ENCODE results near the gene TMEM167B.

DNA sequence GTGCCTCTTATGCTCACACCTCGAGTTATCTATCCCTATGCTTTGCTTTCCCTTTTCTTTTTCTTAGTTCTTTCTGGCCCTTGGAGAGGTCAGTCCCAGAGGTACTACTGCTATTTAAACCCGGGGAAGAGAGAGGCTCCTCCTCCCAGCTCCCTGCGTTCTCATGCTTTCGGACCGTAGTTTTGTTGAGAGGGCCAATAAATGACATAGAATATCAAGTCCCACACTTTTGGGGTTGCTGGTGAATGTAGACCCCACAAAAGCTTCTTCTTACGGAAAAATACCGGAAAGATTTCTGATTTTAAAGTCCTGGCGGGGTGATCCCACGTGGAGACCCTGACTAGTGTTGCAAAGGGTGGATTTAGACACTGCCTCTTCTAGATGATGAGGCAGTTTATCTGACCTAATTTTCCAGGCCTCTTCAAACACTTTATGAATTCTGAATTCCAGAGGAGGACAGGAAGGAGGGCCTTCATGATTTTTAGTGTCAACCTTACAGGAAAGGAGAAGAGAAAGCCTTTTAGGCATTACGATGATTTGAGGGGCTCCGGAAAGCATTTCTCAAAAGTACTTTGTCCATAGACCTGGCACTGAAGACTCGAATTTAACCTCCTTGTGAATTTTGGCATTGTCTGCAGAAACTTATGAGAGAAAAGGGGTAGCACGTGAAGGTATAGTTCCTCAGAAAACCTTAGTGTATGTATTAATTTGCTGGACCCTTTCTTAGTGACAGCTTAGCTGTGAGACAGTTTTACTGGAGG lies 694 bp downstream of the TMEM167B start:
- TF ChIP-seq POLR2AphosphoS5 (IDR thresholded peaks at IDR 0.05): no peak
- TF ChIP-seq, protein P1, sequence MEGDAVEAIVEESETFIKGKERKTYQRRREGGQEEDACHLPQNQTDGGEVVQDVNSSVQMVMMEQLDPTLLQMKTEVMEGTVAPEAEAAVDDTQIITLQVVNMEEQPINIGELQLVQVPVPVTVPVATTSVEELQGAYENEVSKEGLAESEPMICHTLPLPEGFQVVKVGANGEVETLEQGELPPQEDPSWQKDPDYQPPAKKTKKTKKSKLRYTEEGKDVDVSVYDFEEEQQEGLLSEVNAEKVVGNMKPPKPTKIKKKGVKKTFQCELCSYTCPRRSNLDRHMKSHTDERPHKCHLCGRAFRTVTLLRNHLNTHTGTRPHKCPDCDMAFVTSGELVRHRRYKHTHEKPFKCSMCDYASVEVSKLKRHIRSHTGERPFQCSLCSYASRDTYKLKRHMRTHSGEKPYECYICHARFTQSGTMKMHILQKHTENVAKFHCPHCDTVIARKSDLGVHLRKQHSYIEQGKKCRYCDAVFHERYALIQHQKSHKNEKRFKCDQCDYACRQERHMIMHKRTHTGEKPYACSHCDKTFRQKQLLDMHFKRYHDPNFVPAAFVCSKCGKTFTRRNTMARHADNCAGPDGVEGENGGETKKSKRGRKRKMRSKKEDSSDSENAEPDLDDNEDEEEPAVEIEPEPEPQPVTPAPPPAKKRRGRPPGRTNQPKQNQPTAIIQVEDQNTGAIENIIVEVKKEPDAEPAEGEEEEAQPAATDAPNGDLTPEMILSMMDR (IDR thresholded peaks at IDR 0.05): peak in 1 of 5 experiments; percentile 2
- no peak for TF ChIP-seq EP300 (IDR thresholded peaks at IDR 0.05; ENCODE audit: low read depth)
